ENCODE data around the gene PSG6.
"Not testable (repeated sequence)": the region's sequence is repeated elsewhere in the genome, so short reads cannot be mapped to it uniquely, and the experiment has no call there.

- not testable (repeated sequence) for TF ChIP-seq POLR2A (IDR thresholded peaks at IDR 0.05; ENCODE audit: low read depth, low read length); CTCF (conservative IDR thresholded peaks at IDR 0.05; ENCODE audit: low read depth, low read length); SMC3 (IDR thresholded peaks at IDR 0.05; ENCODE audit: low read depth, low read length); USF2 (IDR thresholded peaks at IDR 0.05; ENCODE audit: low read depth, low read length); MAFK (IDR thresholded peaks at IDR 0.05; ENCODE audit: low read depth, low read length)
These were observed 41.8 kb downstream of the PSG6 start for GRCh38 chr19:42875881-42876280.

All from IMR-90 (cell line).